OCI-LY3 (cell line): ENCODE data around the gene OR1K1.

Experiments used
- H2AFZ ChIP-seq: fragments of 200-600, 300-600 bp; shearing (Covaris generic); 2 replicates; pipeline ENCODE4 v1.6.0; 2014; ENCODE audit warnings: antibody characterized with exemption, low read depth, low read length
- H3K27ac ChIP-seq: fragments of 200-600, 300-600 bp; sonication (generic); 2 replicates; pipeline ENCODE4 v1.5.1; 2014; ENCODE audit warnings: mild to moderate bottlenecking, low read length, moderate library complexity, mixed read lengths
- H3K27me3 ChIP-seq: fragments of 200-600, 300-600 bp; sonication (generic); 2 replicates; pipeline ENCODE4 v1.6.1; 2014; ENCODE audit warnings: low read depth, low read length, mixed read lengths
- H3K36me3 ChIP-seq: fragments of 200-600, 300-600 bp; sonication (generic); replicated peaks from 2 replicates; pipeline ENCODE3; 2014; ENCODE audit warnings: low read depth, low read length, mixed read lengths
- H3K4me1 ChIP-seq: fragments of 300-600, 200-600 bp; sonication (generic); 2 replicates; pipeline ENCODE4 v1.6.1; 2014; ENCODE audit warnings: low read length, mixed read lengths
- H3K4me2 ChIP-seq: fragments of 200-600, 300-600 bp; sonication (generic); 2 replicates; pipeline ENCODE4 v1.6.1; 2014; ENCODE audit warnings: low read length, mixed read lengths
- H3K4me3 ChIP-seq: fragments of 300-600, 200-600 bp; sonication (generic); 2 replicates; pipeline ENCODE4 v1.5.1; 2014; ENCODE audit warnings: antibody characterized with exemption, mild to moderate bottlenecking, low read length, moderate library complexity
- H3K79me2 ChIP-seq: fragments of 300-600, 200-600 bp; shearing (Covaris generic); 2 replicates; pipeline ENCODE4 v1.6.1; 2014; ENCODE audit warnings: mild to moderate bottlenecking, low read length, mixed read lengths
- H3K9ac ChIP-seq: fragments of 300-600, 200-600 bp; shearing (Covaris generic); 2 replicates; pipeline ENCODE4 v1.6.0; 2014; ENCODE audit warnings: mild to moderate bottlenecking, low read length, moderate library complexity
- H3K9me3 ChIP-seq: fragments of 200-600, 300-600 bp; shearing (Covaris generic); 2 replicates; pipeline ENCODE4 v1.6.1; 2014; ENCODE audit warnings: low read length, mixed read lengths; ENCODE audit not compliant: insufficient read depth
- H4K20me1 ChIP-seq: fragments of 200-600, 300-600 bp; sonication (generic); 2 replicates; pipeline ENCODE4 v1.6.1; 2016; ENCODE audit warnings: low read length, mixed read lengths; ENCODE audit not compliant: insufficient read depth
- EZH2phosphoT487 ChIP-seq: fragments of 200-600 bp; shearing (Covaris generic); IDR thresholded peaks from 2 replicates; pipeline ENCODE4 v1.6.1; 2018; ENCODE audit warnings: antibody characterized with exemption, mixed run types, low read depth
- TF ChIP-seq, protein P1 (sequence below): fragments of 200-600, 300-600 bp; sonication (generic); IDR thresholded peaks from 2 replicates; pipeline ENCODE4 v1.5.1; 2014; ENCODE audit warnings: antibody characterized with exemption, low read length, low read depth

The OR1K1 gene

GRCh38 chr9:122777935-122778627 is 21.8 kb upstream of the OR1K1 start:
- TF ChIP-seq, protein P1, sequence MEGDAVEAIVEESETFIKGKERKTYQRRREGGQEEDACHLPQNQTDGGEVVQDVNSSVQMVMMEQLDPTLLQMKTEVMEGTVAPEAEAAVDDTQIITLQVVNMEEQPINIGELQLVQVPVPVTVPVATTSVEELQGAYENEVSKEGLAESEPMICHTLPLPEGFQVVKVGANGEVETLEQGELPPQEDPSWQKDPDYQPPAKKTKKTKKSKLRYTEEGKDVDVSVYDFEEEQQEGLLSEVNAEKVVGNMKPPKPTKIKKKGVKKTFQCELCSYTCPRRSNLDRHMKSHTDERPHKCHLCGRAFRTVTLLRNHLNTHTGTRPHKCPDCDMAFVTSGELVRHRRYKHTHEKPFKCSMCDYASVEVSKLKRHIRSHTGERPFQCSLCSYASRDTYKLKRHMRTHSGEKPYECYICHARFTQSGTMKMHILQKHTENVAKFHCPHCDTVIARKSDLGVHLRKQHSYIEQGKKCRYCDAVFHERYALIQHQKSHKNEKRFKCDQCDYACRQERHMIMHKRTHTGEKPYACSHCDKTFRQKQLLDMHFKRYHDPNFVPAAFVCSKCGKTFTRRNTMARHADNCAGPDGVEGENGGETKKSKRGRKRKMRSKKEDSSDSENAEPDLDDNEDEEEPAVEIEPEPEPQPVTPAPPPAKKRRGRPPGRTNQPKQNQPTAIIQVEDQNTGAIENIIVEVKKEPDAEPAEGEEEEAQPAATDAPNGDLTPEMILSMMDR = no peak
- TF ChIP-seq EZH2phosphoT487 = no peak
- no peak overlapping the region for H3K27ac ChIP-seq
- no peaks in the 10 kb centered on the region for H3K9me3 ChIP-seq
- no peak overlapping the region for H3K9ac ChIP-seq
- no peak overlapping the region for H2AFZ ChIP-seq
- no peaks in the 10 kb centered on the region for H3K79me2 ChIP-seq
- no peaks in the 10 kb centered on the region for H3K36me3 ChIP-seq
- H3K4me2 ChIP-seq = no peak overlapping the region
- no peak overlapping the region for H3K4me3 ChIP-seq
- H3K27me3 ChIP-seq = 0 out of 2 replicates have a peak, but pooled peaks cover 7% of the 10 kb centered on the region
- no peaks in the 10 kb centered on the region for H4K20me1 ChIP-seq
- H3K4me1 ChIP-seq = no peaks in the 10 kb centered on the region

DNA sequence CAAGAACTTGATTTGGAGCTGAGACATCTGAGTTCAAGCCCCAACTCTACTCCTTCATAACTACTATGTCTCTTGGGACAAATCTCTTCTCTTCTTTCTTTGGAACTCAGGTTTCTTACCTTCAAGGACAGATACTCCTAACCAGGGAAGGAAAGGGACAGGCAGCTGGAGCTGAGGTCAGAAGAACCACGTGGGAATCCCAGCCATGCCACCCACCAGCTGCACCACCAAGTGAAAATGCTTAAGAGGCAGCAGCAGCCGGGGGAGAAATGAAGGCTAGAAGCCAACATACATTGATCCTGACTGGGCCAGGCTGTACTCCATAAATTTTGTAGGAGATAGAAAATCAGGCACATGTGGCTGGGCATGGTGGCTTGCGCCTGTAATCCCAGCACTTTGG is 20.7 kb upstream of the OR1K1 start:
- Histone ChIP-seq H3K9ac (no peak overlapping the region), H3K27ac (no peak overlapping the region)
- no peak for TF ChIP-seq EZH2phosphoT487
- TF ChIP-seq, protein P1 = no peak

GRCh38 chr9:122780026-122780425 is 19.9 kb upstream of the OR1K1 start:
- H3K27me3 ChIP-seq = 0 out of 2 replicates have a peak, but pooled peaks cover 7% of the 10 kb centered on the region
- no peak overlapping the region for H3K27ac ChIP-seq

More for the DNA sequence above, 20.7 kb upstream of the OR1K1 start:
- no peak overlapping the region for H2AFZ ChIP-seq
- no peak overlapping the region for H3K4me3 ChIP-seq
- H3K27me3 ChIP-seq = 0 out of 2 replicates have a peak, but pooled peaks cover 7% of the 10 kb centered on the region
- no peaks in the 10 kb centered on the region for H3K4me1 ChIP-seq
- no peak overlapping the region for H3K4me2 ChIP-seq
- H3K79me2 ChIP-seq = no peaks in the 10 kb centered on the region
- H3K9me3 ChIP-seq = no peaks in the 10 kb centered on the region
- no peaks in the 10 kb centered on the region for H3K36me3 ChIP-seq
- no peaks in the 10 kb centered on the region for H4K20me1 ChIP-seq

DNA sequence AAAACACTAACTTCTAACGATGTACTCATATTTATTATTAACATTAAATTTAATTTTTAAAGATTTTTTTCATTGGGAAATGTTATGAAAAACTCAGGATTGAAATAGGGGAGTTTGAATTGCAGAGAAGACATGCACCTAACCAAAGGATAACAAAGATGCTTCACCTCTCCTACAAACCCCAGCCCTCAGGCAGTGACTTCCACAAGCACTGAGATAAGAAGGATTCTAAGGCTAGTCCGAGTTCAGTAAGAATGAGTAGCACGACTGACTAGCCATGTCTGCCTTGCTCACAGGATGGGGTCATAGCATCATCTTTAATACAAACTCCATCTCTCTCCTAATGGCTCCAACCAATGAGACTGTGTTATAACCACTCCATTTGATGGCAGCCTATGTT is 18.3 kb upstream of the OR1K1 start:
- 0 out of 2 replicates have a peak, but pooled peaks cover 7% of the 10 kb centered on the region for H3K27me3 ChIP-seq
- H3K9ac ChIP-seq = no peak overlapping the region
- H3K4me3 ChIP-seq = no peak overlapping the region
- H2AFZ ChIP-seq = no peak overlapping the region
- no peak for TF ChIP-seq EZH2phosphoT487
- TF ChIP-seq, protein P1 = no peak
- H3K27ac ChIP-seq = no peak overlapping the region
- peaks cover 9% of the 10 kb centered on the region for H3K4me1 ChIP-seq
- no peaks in the 10 kb centered on the region for H4K20me1 ChIP-seq
- no peaks in the 10 kb centered on the region for H3K36me3 ChIP-seq
- no peaks in the 10 kb centered on the region for H3K9me3 ChIP-seq
- H3K79me2 ChIP-seq = no peaks in the 10 kb centered on the region
- H3K4me2 ChIP-seq = no peak overlapping the region

More at GRCh38 chr9:122780026-122780425, 19.9 kb upstream of the OR1K1 start:
- Histone ChIP-seq H2AFZ (no peak overlapping the region), H3K79me2 (no peaks in the 10 kb centered on the region), H3K36me3 (no peaks in the 10 kb centered on the region), H3K4me3 (no peak overlapping the region), H3K9me3 (no peaks in the 10 kb centered on the region), H3K4me1 (no peaks in the 10 kb centered on the region), H3K9ac (no peak overlapping the region), H4K20me1 (no peaks in the 10 kb centered on the region), H3K4me2 (no peak overlapping the region)
- TF ChIP-seq EZH2phosphoT487 = no peak
- TF ChIP-seq, protein P1 = no peak
